NK-92 treated with Interleukin-12 subunit alpha and Interleukin-12 subunit beta, amount 100 ng/mL, for 24 hours (cell line): ENCODE data around the gene ADM.

Experiments used
- DNase-seq: peaks from one replicate; lab custom pipeline; 2025; lab: John Stamatoyannopoulos, UW

The ADM gene

DNA sequence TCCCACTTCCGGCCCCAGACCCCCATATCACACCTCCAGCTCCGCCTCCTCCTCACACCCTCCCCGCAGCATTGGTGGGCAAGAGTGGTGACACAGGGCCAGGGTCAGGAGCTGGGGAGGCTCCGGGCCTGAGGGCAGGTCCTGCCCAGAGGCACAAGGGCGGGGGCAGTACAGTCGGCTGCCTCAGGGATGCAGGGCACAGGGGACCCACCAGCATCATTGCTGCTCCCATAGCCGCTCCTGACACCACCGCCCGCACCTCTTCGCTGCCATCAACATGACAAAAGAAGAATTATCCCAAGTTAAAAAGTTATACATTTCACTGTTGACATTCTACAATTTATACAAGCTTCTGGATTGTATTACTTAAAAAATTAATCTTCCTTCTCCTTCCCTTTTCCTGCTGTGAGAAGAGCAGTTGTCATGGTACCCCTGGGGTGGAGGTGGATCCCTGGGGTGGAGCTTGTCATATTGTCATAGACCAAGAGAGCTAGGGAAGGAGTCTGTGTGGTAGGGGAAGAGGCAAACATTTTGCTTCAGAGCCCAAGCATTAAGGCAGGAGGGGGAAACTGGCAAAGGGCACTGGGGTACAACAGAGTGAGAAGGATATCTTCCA is 15.0 kb upstream of the ADM start:
- DNase-seq: no peak

DNA sequence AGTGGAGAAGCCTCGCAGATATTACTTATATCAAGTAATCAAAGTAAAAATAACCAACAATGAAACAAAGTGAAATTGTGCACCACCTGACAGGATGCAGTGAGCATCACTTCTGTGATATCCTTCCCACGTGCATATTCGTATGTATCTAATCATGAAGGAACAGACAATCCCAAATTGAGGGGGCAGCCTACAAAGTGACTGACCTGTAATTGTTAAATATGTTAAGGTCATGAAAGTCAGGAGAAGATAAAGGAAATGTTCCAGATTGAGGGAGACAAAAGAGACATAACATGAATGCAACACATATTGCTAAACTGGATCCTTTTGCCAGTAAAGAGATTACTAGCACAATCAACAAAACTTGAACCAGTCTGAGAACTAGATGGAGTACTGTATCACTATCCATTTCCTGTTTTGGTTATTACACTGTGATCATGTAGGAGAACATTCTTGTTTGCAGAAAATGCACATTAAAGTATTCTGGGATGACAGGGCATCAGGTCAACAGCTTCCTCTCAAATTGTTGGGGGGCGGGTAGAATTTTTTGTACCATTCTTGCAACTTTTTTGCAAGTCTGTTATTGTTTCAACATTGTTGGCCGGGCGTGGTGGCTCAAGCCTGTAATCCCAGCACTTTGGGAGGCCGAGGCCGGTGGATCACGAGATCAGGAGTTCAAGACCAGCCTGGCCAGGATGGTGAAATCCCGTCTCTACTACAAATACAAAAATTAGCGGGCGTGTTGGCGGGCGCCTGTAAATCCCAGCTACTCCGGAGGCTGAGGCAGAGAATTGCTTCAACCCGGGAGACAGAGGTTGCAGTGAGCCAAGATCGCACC is 12.9 kb upstream of the ADM start:
- DNase-seq: no peak

DNA sequence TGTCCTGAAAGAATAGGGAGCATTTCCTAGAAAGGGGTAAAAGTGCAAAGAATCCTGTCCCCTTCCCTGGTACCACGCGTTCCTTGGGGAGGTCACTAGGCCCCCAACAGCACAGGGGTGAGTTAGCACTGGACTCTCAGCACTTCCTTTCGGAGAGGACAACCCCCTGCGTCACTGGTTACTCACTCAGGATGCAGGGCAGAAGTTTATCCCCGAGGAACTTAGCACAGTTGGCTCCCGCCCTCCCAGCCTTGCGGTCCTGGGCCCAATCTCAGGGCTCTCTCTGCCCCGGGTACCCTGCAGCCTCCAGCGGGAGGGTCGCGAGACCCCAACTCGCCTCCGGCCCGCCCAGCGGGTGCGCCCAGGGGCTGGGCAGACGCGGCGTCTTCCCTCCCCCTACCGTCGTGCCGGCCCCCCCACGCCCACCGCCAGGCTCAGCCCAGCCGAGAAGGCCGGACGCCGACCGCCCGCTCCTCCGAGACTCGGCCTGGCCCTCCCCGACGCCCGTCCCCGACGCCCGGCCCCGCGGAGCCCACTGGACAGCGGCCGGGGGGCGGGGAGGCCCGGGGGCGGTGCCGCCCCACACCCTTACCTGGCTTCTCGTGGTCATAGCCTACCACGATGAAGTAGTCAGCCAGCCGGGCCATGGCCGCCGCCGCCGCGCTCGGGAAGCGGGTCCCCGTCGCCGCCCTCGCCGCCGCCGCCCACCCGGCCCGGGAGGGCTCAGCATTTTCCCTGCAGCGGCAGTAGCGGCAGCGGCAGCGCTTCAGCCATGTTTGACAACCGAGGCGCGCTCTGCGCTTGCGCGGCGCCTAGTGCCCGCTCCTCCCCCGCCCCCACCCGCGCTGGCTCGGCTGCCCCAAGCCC is 11.2 kb upstream of the ADM start, which contains the start of gene SBF2:
TSS of gene SBF2 (minus strand) at position 797 of the 867 bp plus-strand sequence. CDS start at position 647, 150 bp downstream.
- DNase-seq: no peak

DNA sequence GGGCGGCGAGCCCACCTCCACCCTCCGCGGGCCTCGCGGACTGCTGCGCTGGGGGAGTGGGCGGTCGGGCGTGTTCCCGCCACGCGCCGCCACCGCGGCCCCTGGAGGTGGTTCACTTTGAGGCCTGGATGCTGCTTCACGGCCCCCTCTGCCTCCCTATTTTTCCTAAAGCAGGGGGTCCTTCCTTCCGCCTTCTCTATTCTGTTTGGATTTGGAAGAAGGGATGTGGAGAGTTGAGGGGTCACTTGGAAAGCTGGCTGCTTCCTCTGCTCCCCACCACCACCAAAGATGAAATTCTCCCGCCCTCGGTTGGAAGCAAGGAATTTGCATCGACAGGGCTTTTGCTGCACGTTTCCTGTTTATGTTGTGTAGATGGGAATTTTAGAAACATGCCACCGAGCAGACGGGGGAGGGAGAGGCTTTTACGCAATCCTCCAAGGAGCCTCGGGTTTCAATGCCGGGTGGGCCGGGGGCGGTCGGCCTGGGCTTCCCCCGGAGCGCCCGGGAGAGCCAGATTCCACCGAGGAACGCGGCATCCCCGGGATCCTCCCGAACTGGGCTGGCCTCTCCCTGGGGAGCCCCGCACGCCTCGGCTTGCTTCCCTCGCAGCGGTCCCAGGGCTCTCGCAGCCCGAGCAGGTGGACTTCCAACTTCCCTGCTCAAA is 10.5 kb upstream of the ADM start:
- DNase-seq: no peak

DNA sequence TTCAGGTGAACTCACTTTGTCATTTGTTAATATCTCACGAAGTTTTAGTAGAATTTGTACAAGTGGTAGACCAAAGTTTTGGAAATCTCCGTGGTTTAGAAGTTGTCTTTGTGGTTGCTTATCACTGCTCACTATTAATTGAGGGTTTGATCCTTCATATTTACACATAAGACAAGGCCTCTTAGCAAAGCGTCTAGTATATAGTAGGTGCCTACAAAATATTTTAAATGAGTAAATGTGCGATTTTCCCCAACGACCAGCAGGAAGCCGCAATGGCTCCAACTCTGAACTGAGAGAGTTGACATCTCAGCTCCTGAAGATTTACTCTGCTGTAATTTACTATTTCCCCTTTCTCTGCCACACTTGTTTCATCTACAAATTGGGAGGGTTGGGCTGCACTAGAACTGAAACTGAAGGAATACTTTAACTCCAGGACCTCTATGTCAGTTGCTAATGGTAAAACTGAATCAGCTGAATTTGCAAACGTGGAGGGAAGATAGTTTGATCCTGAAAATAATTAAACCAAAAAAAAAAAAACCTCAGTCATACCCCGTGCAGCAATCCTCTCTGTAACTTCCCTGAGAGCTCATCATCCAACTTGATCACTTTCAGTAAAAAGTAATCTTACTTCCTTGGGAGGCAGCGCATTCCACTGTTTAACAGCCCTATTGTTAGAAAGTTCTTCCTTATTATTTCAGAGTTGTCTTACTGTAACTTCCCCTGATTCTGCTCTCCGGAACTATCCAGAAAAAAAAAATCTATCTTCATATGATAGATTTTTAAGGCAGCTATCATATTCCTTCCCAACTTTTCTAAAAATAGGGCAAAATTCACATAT is 9.6 kb upstream of the ADM start:
- DNase-seq: no peak

DNA sequence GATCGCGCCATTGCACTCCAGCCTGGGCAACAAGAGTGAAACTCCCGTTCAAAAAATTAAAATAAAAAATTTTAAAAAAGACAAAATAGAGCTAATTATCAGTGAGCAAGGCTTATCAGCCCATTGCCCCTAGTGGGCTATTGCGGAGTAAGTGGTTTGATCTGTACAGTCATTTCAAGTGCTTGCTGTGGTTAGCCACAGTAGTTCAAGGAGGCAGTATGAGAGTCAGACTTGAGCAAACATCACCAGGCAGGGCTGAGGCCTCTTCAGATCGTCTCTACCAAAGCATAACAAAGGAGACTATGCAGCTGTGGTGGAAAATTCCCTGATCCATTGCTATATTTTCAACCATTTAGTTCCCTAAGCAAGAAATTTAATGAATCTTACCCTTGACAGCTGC is 6.5 kb upstream of the ADM start:
- no peak for DNase-seq

DNA sequence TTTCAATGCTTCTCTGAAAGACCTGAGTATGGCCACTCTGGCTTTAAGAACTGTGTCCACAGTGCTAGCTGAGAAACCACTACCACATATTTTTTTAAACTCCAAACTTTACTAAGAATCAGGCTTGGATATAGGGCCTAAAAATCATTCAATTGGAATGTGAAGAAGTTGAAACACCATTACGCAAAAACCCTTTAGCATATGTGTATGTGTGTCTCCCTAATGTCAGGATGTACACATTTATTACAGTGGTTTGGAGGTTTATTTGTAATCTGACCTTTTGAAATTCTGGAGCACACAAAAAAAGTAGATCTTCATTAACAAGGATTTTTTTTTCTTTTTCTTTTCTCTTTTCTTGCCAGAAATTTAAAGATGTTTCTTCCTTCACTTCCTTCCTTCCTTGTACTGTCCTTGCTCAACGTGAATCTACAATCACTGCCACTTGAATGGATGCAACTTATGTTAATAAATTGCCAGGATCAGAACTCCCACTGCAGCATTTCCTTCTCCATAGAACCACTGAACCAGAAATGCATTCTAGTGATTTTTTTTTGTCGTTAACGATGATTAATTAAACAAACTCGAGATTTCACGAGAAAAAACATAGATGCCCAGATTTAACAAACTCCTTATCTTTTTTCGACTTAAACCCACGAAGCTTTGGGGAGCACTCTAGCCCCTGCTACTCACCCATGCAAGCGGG is 3.1 kb upstream of the ADM start:
- DNase-seq: no peak

DNA sequence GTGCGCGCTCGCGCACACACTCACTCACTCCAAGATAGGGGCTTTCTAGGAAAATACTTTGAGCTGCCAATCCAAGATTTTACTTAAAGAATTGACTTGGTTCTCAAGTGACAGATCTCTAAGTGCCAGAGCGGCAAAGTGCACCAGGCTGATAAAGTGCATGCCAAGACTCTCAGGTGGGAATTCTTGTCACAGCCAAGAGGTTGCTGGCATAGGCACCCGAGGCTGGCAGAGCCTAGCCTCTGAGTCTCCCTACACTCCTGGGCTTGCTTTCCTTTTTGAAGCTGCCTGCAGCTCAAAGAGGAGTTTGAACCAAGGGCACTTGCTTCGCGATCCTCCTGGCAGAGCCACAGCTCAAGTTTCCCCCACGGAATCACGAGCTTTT is 2.5 kb upstream of the ADM start:
- no peak for DNase-seq

DNA sequence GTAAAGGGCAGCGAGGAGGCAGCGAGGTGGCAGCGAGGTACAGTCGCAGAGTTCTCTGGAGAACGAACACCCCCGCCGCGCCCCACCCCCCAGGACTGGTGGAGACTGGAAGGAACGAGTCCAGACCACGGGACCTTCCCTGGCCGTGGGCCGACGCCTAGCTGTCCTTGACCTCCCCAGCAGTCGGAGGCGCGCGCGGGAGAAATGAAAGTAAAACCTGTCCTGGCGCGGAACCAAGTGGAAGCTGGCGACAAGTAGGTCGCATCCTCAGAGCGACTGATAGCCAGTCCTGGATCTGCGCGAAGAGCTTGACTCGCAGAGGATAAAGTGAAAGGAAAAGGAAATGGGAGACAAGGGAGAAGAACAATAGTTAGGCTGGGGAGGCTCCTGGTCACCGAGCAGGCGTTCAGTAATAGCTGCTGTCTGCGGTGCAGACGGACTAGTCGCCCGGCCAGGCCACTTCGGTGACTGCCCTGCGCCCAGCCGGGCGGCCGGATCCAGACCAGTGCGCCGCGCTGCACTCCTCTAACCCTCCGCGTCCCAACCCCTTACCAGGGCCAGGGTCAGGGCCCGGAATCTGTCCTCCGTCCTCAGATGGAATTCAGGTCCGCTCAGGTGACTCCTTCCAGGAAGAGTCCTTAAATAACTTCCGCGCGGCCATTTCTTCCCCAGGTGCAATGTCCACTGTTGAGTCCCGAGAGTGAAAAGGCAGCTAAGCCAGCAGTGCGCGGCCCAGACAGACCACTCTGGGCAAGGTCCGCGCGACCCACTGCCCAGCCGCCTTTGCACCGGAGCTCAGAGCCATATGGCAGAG is 1.9 kb upstream of the ADM start:
- DNase-seq: no peak

DNA sequence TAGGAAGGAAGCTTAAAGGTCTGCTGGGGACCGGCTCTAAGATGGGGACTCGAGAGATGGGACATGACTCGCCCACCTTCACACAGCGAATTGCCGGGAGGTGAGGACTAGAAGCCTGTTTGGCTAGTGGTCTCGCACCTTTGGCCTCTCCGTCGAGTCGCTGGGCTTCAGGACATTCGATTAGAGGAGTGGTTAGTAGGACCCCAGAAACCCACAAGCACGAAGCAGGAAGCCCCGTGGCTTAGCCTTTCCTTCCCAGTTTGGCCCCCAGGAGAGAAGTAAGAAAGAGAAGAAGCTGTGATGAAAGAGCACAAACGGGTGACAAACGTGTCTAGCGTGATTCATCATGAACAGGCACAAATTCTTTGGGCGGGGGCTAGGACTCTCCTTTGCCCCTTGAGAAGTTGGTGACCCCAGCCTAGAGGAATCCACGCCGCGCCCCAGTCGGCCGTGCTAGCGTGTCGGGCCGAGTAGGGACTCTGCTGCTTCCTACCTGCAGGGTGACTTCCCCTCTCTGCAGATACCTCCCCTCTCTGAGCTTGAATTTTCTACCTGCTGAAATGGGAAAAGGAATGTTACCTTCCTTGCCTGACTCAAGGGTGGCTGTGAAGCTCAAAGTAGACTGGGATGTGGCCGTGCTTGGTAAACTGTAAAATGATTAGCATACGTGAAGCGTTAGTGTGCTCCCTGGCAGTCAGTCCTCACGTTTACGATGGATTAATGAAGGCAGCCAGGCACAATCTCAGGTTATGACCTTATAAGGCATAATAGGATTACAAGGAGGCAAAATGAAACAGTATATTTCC is 1.1 kb upstream of the ADM start:
- no peak for DNase-seq

DNA sequence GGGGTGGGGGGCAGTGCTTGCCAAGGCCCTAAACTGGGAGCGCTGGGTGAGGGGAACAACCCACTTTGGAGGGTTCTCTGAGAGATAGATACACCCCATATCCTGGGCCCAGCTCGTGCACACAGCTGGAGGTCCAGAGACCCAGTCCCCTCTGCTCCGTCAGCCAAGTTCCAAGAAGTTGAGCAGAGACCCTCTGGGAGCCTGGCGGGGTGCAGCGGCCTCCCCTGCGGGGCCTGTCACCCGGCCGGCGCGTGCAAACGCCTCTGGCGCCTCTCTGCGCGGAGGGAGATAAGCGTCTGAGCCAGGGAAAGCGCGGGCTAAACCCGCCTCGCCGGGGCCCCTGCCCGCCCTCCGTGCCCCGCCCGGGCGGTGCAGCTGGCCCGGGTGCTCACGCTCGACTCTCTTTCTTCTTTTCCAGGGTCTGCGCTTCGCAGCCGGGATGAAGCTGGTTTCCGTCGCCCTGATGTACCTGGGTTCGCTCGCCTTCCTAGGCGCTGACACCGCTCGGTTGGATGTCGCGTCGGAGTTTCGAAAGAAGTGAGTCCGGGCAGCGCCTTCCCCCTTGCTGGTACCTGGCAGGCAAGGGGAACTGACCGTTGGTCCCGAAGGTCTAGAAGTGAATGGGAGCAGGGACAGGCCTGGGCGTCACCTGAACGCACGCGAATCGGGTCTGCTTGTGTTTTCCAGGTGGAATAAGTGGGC is 540 bp downstream of the ADM start:
- DNase-seq: no peak

DNA sequence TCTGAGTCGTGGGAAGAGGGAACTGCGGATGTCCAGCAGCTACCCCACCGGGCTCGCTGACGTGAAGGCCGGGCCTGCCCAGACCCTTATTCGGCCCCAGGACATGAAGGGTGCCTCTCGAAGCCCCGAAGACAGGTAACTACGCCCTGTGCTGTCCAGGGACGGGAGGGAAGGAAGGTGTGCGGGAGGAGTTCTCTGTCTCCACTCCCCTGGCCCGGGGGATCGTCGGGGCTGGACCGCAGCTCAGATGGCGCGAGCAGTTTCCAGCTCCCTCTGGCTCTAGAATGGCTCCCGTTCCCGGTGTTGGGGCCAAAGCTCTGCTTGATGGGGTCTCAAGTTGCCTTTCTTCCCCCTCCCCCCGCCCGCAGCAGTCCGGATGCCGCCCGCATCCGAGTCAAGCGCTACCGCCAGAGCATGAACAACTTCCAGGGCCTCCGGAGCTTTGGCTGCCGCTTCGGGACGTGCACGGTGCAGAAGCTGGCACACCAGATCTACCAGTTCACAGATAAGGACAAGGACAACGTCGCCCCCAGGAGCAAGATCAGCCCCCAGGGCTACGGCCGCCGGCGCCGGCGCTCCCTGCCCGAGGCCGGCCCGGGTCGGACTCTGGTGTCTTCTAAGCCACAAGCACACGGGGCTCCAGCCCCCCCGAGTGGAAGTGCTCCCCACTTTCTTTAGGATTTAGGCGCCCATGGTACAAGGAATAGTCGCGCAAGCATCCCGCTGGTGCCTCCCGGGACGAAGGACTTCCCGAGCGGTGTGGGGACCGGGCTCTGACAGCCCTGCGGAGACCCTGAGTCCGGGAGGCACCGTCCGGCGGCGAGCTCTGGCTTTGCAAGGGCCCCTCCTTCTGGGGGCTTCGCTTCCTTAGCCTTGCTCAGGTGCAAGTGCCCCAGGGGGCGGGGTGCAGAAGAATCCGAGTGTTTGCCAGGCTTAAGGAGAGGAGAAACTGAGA is 1.4 kb downstream of the ADM start:
- DNase-seq: no peak

DNA sequence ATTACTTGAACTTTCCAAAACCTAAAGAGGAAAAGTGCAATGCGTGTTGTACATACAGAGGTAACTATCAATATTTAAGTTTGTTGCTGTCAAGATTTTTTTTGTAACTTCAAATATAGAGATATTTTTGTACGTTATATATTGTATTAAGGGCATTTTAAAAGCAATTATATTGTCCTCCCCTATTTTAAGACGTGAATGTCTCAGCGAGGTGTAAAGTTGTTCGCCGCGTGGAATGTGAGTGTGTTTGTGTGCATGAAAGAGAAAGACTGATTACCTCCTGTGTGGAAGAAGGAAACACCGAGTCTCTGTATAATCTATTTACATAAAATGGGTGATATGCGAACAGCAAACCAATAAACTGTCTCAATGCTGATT is 2.1 kb downstream of the ADM start:
- no peak for DNase-seq

DNA sequence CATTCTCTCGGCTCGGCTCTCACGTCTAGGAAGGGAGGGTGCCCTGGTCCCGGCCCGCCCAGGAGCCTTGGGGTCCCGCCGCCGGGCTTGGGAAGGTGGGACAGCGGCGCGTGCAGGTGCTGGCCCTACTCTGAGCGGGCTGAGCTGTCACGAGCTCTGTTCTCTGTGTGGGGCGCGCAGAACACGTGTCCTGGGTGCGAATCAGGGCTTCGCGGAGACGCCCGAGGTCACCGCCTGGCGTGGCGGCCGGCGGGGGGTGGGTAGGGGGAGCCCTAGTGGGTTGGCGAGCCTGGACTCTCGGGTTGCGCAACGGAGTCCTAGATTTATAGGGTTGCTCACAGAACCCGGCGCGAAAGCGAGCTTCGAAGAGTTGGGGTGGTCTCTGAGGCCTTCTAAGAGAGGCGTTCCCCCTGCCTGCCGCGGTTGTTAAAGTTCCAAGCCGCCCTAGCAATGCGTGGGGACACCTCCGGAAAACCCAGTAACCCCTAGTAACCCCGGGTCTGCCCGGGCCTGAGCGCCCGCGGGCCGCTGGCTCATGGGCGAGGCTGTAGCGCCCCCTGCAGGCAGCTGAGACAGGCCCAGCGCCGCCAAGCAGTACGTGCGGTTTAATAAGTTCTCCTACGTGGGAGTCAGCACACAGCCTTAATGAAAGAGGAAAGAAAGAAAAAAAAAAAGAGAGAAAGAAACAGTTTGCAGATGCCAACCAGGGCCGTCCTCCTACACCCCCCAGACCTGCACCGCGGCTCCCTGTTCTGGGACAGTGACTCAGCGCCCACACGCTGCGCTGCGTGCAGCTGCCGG is 2.7 kb downstream of the ADM start:
- DNase-seq: no peak

DNA sequence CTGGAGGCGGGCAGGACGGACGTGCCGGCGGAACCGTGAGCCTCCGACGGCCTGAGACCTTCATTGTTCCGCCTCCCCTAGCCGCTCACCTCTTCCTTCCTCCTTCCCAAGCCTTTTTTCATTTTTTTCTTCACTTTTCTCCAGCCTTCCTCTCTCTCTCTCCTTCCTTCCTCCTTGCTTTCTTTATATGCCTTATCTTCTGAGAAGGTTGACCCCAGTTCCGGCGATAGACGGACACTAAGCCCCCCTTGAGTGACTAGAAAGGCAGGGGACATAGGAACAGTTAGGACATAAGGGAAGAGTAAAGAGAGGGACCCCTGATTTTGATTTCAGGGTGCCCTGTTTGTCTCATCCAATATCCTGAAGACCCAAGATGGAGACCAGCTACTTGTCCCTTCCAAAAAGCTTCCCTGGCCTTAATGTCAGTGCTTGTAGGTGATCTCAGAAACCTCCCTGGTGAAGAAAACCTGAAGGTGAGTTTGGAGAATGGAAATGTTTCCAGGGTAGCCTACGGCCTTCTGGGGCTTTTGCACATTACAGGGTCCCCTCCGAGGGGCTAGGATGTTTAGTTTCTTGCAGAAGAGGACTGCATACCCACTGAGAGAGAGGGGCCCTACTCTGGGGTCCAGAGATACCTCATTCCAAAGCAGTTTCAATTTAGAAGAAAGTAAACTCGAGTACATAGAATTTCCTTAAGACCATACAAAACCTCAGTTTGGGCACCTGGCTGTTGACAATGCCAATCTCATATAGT is 3.5 kb downstream of the ADM start:
- DNase-seq: no peak
